RWPE2 (cell line): ENCODE results near the gene CNKSR3.
"Not testable (repeated sequence)": the region's sequence is repeated elsewhere in the genome, so short reads cannot be mapped to it uniquely, and the experiment has no call there.

Experiments used
- ATAC-seq: fragments of 200-7000 bp; cut with Tn5 transposase; 3 replicates; pipeline ENCODE4 v1.9.1; 2021; ENCODE audit warnings: low read depth
- DNase-seq: peaks from one replicate; pipeline ENCODE4 v3.0.0-alpha.2; 2020; ENCODE audit warnings: low spot score
- H3K27ac ChIP-seq: fragments of 450-650 bp; 2 replicates; pipeline ENCODE4 v1.5.1; 2017; ENCODE audit warnings: mild to moderate bottlenecking; ENCODE audit not compliant: poor library complexity, severe bottlenecking
- H3K27me3 ChIP-seq: fragments of 250-450 bp; sonication (Bioruptor Pico); 2 replicates; pipeline ENCODE4 v1.5.1; 2021; ENCODE audit warnings: mild to moderate bottlenecking, moderate library complexity; ENCODE audit not compliant: insufficient read depth, poor library complexity, severe bottlenecking
- H3K36me3 ChIP-seq: fragments of 250-450 bp; sonication (Bioruptor Pico); 2 replicates; pipeline ENCODE4 v1.5.1; 2020; ENCODE audit warnings: low read depth, mild to moderate bottlenecking, moderate library complexity
- H3K4me1 ChIP-seq: fragments of 250-450 bp; sonication (Bioruptor Pico); 2 replicates; pipeline ENCODE4 v1.5.1; 2021; ENCODE audit warnings: mild to moderate bottlenecking, moderate library complexity; ENCODE audit not compliant: insufficient read depth, poor library complexity, severe bottlenecking
- H3K4me3 ChIP-seq: fragments of 250-450 bp; sonication (Bioruptor Pico); 2 replicates; pipeline ENCODE4 v1.5.1; 2021; ENCODE audit warnings: mild to moderate bottlenecking, moderate library complexity; ENCODE audit not compliant: severe bottlenecking
- H3K9me3 ChIP-seq: fragments of 250-450 bp; sonication (Bioruptor Pico); 2 replicates; pipeline ENCODE4 v1.5.1; 2021; ENCODE audit warnings: mild to moderate bottlenecking, moderate library complexity; ENCODE audit not compliant: severe bottlenecking
- TF ChIP-seq, protein P1 (sequence below): fragments of 450-650 bp; IDR thresholded peaks from one replicate; pipeline ENCODE4 v1.5.1; 2017; ENCODE audit warnings: mild to moderate bottlenecking, moderate library complexity; ENCODE audit not compliant: poor library complexity, severe bottlenecking

Gene CNKSR3

GRCh38 chr6:154520280-154520679 lies 9.8 kb upstream of the CNKSR3 start:
- H3K27ac ChIP-seq = no peak overlapping the region
- no peaks in the 10 kb centered on the region for H3K4me1 ChIP-seq
- ATAC-seq = no peak
- no peak overlapping the region for H3K4me3 ChIP-seq
- TF ChIP-seq, protein P1, sequence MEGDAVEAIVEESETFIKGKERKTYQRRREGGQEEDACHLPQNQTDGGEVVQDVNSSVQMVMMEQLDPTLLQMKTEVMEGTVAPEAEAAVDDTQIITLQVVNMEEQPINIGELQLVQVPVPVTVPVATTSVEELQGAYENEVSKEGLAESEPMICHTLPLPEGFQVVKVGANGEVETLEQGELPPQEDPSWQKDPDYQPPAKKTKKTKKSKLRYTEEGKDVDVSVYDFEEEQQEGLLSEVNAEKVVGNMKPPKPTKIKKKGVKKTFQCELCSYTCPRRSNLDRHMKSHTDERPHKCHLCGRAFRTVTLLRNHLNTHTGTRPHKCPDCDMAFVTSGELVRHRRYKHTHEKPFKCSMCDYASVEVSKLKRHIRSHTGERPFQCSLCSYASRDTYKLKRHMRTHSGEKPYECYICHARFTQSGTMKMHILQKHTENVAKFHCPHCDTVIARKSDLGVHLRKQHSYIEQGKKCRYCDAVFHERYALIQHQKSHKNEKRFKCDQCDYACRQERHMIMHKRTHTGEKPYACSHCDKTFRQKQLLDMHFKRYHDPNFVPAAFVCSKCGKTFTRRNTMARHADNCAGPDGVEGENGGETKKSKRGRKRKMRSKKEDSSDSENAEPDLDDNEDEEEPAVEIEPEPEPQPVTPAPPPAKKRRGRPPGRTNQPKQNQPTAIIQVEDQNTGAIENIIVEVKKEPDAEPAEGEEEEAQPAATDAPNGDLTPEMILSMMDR = no peak
- no peaks in the 10 kb centered on the region for H3K36me3 ChIP-seq
- no peak for DNase-seq
- no peaks in the 10 kb centered on the region for H3K27me3 ChIP-seq
- no peaks in the 10 kb centered on the region for H3K9me3 ChIP-seq

DNA sequence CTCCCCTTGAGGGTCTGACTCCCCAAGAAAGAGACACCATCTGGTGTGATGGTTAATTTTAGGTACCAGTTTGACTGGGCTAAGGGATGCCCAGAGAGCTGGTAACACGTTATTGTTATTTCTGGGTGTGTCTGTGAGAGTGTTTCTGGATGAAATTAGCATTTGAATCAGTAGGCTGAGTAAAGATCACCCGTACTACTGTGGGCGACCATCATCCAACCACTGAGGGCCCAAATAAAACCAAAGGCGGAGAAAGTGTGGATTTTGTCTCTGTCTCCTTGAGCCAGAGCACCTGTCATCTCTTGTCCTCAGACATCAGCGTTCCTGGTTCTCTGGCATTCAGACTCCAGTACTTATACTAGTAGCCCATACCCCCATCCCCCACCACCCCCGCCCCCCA lies 7.9 kb upstream of the CNKSR3 start:
- no peaks in the 10 kb centered on the region for H3K9me3 ChIP-seq
- no peaks in the 10 kb centered on the region for H3K36me3 ChIP-seq
- no peaks in the 10 kb centered on the region for H3K27me3 ChIP-seq
- H3K4me3 ChIP-seq = no peak overlapping the region
- TF ChIP-seq, protein P1 = no peak
- H3K4me1 ChIP-seq = no peaks in the 10 kb centered on the region
- ATAC-seq (no peak), DNase-seq (no peak)
- no peak overlapping the region for H3K27ac ChIP-seq

DNA sequence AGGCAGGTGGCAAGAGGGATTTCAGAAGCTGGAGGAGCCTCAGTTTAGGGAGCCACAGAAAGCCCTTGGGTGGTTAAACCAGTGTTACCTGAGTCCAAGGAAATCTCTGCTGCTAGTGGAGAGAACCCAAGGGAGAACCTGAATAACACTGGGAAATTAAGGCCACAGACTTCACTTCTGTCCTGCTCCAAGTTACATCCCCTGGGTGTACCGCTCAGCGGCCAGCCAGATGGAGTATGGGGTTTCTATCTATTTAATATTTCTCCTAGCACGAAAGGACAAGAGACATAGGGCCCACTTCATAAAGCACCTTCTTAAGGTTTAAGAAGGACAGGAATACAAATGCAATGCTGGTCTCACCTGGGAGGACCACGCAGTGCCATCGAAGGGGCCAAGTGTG lies 5.8 kb upstream of the CNKSR3 start:
- no peak for ATAC-seq
- Histone ChIP-seq H3K27ac (no peak overlapping the region), H3K36me3 (no peaks in the 10 kb centered on the region), H3K4me3 (no peak overlapping the region), H3K27me3 (no peaks in the 10 kb centered on the region), H3K4me1 (no peaks in the 10 kb centered on the region), H3K9me3 (no peaks in the 10 kb centered on the region)
- no peak for DNase-seq
- TF ChIP-seq, protein P1 = no peak

- Histone ChIP-seq H3K36me3 (no peaks in the 10 kb centered on the region), H3K4me1 (peaks cover 3% of the 10 kb centered on the region), H3K4me3 (no peak overlapping the region), H3K27ac (no peak overlapping the region), H3K27me3 (no peaks in the 10 kb centered on the region), H3K9me3 (no peaks in the 10 kb centered on the region)
- TF ChIP-seq, protein P1 = no peak
- ATAC-seq = no peak
- DNase-seq = no peak
Measured at GRCh38 chr6:154515826-154516225, 5.3 kb upstream of the CNKSR3 start.

GRCh38 chr6:154515076-154515475 lies 4.6 kb upstream of the CNKSR3 start:
- H3K9me3 ChIP-seq, H3K36me3 ChIP-seq, ATAC-seq, H3K27me3 ChIP-seq, H3K4me3 ChIP-seq, DNase-seq, H3K27ac ChIP-seq, H3K4me1 ChIP-seq: not testable (repeated sequence)

DNA sequence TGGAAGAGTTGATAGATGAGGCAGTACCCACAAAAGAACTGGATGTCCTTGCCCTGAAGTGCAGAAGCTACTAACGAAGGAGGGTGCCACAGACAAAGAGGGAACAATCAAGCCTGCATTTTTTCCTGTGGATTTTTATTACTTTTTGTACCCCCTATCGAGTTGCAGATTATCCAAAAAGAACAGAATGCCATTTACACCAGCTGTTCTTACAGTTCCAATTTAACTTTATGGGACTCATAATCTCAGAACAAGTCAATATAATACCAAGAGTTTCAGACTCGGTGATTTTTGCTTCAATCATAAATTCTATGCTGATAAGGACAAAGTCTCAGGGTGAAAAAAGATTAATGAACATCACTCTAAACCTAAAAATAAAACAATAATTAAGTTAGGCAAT lies 4.0 kb upstream of the CNKSR3 start:
- Histone ChIP-seq H3K27me3 (no peaks in the 10 kb centered on the region), H3K4me3 (no peak overlapping the region), H3K36me3 (no peaks in the 10 kb centered on the region), H3K27ac (no peak overlapping the region), H3K9me3 (no peaks in the 10 kb centered on the region), H3K4me1 (peaks cover 3% of the 10 kb centered on the region)
- DNase-seq = no peak
- TF ChIP-seq, protein P1 = no peak
- ATAC-seq = no peak
